Measurements from ENCODE around the gene MARCKS. TPM values are rescaled to one million over a fixed set of nuclear protein-coding genes. Genes with fewer than 3 reads are reported as not detected.

The MARCKS gene
- polyA plus RNA-seq, 1 donor (not counting 4 experiments of a cell fraction or from before 2014, with no cell fraction given), result 50.8 TPM

- Histone ChIP-seq H3K9me3 (ENCODE audit: control insufficient read depth, low read depth, low read length) (no peaks in the 10 kb centered on the region), H3K4me1 (ENCODE audit: control insufficient read depth, extremely low read depth, insufficient read depth, low read length) (no peaks in the 10 kb centered on the region), H3K4me3 (ENCODE audit: control insufficient read depth in 2 of 3, extremely low read depth in 1 of 3, insufficient read depth in 2 of 3, low read depth in 1 of 3, low read length in 3 of 3) (no peak overlapping the region), H3K27me3 (ENCODE audit: control insufficient read depth, extremely low read depth, insufficient read depth, low read length) (no peaks in the 10 kb centered on the region), H3K4me2 (ENCODE audit: control insufficient read depth, extremely low read depth, insufficient read depth, low read depth, low read length) (no peak overlapping the region), H3K27ac (ENCODE audit: control insufficient read depth, insufficient read depth, low read length) (no peak overlapping the region), H4K20me1 (ENCODE audit: control insufficient read depth, extremely low read depth, insufficient read depth, low read length) (no peaks in the 10 kb centered on the region), H3K79me2 (ENCODE audit: control insufficient read depth, insufficient read depth, low read length) (no peaks in the 10 kb centered on the region), H2AFZ (ENCODE audit: control insufficient read depth, low read length) (no peak overlapping the region), H3K9ac (ENCODE audit: control insufficient read depth, extremely low read depth, insufficient read depth, low read length) (no peak overlapping the region), H3K9me1 (ENCODE audit: control insufficient read depth, extremely low read depth, insufficient read depth, low read length) (no peaks in the 10 kb centered on the region), H3K36me3 (ENCODE audit: control insufficient read depth in 2 of 2, extremely low read depth in 1 of 2, insufficient read depth in 2 of 2, low read length in 2 of 2) (no peaks in the 10 kb centered on the region)
- DNase-seq (ENCODE audit: low read depth, low spot score) (no peak), FAIRE-seq (peak; percentile 44)
- dilution Hi-C loops (cut with MboI; ENCODE audit: extremely low pct_ligation_motif_present, low sequenced_read_pairs), result no loop called here
- TF ChIP-seq CTCF (optimal IDR thresholded peaks at IDR 0.05 in 1 of 3, IDR thresholded peaks at IDR 0.05 in 1 of 3, conservative IDR thresholded peaks at IDR 0.05 in 1 of 3; ENCODE audit: extremely low read depth in 1 of 3, insufficient read depth in 2 of 3, low read length in 3 of 3) (no peak), EZH2 (IDR thresholded peaks at IDR 0.05; ENCODE audit: low read length) (no peak)
These were observed 31.4 kb upstream of the MARCKS start for GRCh38 chr6:113825781-113826180.

GRCh38 chr6:113828984-113829695 is 28.0 kb upstream of the MARCKS start:
- Histone ChIP-seq H2AFZ (ENCODE audit: control insufficient read depth, low read length) (no peak overlapping the region), H3K79me2 (ENCODE audit: control insufficient read depth, insufficient read depth, low read length) (no peaks in the 10 kb centered on the region)
- no peak for FAIRE-seq

GRCh38 chr6:113829696-113830045 is 27.5 kb upstream of the MARCKS start:
- Histone ChIP-seq H3K79me2 (ENCODE audit: control insufficient read depth, insufficient read depth, low read length) (no peaks in the 10 kb centered on the region), H4K20me1 (ENCODE audit: control insufficient read depth, extremely low read depth, insufficient read depth, low read length) (no peaks in the 10 kb centered on the region), H3K4me1 (ENCODE audit: control insufficient read depth, extremely low read depth, insufficient read depth, low read length) (no peaks in the 10 kb centered on the region), H3K36me3 (ENCODE audit: control insufficient read depth in 2 of 2, extremely low read depth in 1 of 2, insufficient read depth in 2 of 2, low read length in 2 of 2) (no peaks in the 10 kb centered on the region), H3K9ac (ENCODE audit: control insufficient read depth, extremely low read depth, insufficient read depth, low read length) (no peak overlapping the region), H3K4me2 (ENCODE audit: control insufficient read depth, extremely low read depth, insufficient read depth, low read depth, low read length) (no peak overlapping the region), H3K9me3 (ENCODE audit: control insufficient read depth, low read depth, low read length) (no peaks in the 10 kb centered on the region), H3K27ac (ENCODE audit: control insufficient read depth, insufficient read depth, low read length) (no peak overlapping the region), H3K4me3 (ENCODE audit: control insufficient read depth in 2 of 3, extremely low read depth in 1 of 3, insufficient read depth in 2 of 3, low read depth in 1 of 3, low read length in 3 of 3) (no peak overlapping the region), H2AFZ (ENCODE audit: control insufficient read depth, low read length) (no peak overlapping the region), H3K27me3 (ENCODE audit: control insufficient read depth, extremely low read depth, insufficient read depth, low read length) (no peaks in the 10 kb centered on the region), H3K9me1 (ENCODE audit: control insufficient read depth, extremely low read depth, insufficient read depth, low read length) (no peaks in the 10 kb centered on the region)
- no peak for DNase-seq (ENCODE audit: low read depth, low spot score)
- TF ChIP-seq EZH2 (IDR thresholded peaks at IDR 0.05; ENCODE audit: low read length) (no peak), CTCF (optimal IDR thresholded peaks at IDR 0.05 in 1 of 3, IDR thresholded peaks at IDR 0.05 in 1 of 3, conservative IDR thresholded peaks at IDR 0.05 in 1 of 3; ENCODE audit: extremely low read depth in 1 of 3, insufficient read depth in 2 of 3, low read length in 3 of 3) (no peak)
- dilution Hi-C loops (cut with MboI; ENCODE audit: extremely low pct_ligation_motif_present, low sequenced_read_pairs), result no loop called here
- FAIRE-seq, result no peak

More at GRCh38 chr6:113828984-113829695, 28.0 kb upstream of the MARCKS start:
- Histone ChIP-seq H3K27me3 (ENCODE audit: control insufficient read depth, extremely low read depth, insufficient read depth, low read length) (no peaks in the 10 kb centered on the region), H3K4me2 (ENCODE audit: control insufficient read depth, extremely low read depth, insufficient read depth, low read depth, low read length) (no peak overlapping the region), H3K4me3 (ENCODE audit: control insufficient read depth in 2 of 3, extremely low read depth in 1 of 3, insufficient read depth in 2 of 3, low read depth in 1 of 3, low read length in 3 of 3) (no peak overlapping the region), H4K20me1 (ENCODE audit: control insufficient read depth, extremely low read depth, insufficient read depth, low read length) (no peaks in the 10 kb centered on the region), H3K27ac (ENCODE audit: control insufficient read depth, insufficient read depth, low read length) (no peak overlapping the region), H3K9me3 (ENCODE audit: control insufficient read depth, low read depth, low read length) (no peaks in the 10 kb centered on the region), H3K9ac (ENCODE audit: control insufficient read depth, extremely low read depth, insufficient read depth, low read length) (no peak overlapping the region), H3K36me3 (ENCODE audit: control insufficient read depth in 2 of 2, extremely low read depth in 1 of 2, insufficient read depth in 2 of 2, low read length in 2 of 2) (no peaks in the 10 kb centered on the region), H3K9me1 (ENCODE audit: control insufficient read depth, extremely low read depth, insufficient read depth, low read length) (no peaks in the 10 kb centered on the region), H3K4me1 (ENCODE audit: control insufficient read depth, extremely low read depth, insufficient read depth, low read length) (no peaks in the 10 kb centered on the region)
- dilution Hi-C loops (cut with MboI; ENCODE audit: extremely low pct_ligation_motif_present, low sequenced_read_pairs), result no loop called here
- DNase-seq (ENCODE audit: low read depth, low spot score), result no peak
- TF ChIP-seq EZH2 (IDR thresholded peaks at IDR 0.05; ENCODE audit: low read length), result no peak

All from keratinocyte (primary cell).